B cell (primary cell): Measurements from ENCODE around the gene GNB3. TPM values are rescaled to one million over a fixed set of nuclear protein-coding genes. Genes with fewer than 3 reads are reported as not detected.

Experiments used
- ATAC-seq: fragments of 200-7000 bp; cut with Tn5 transposase; one replicate; pipeline ENCODE4 v1.10.0; 2021; ENCODE audit warnings: low read depth, mild to moderate bottlenecking, moderate number of reproducible peaks, moderate library complexity
- CTCF ChIA-PET: fragments of 350-600 bp; sonication (Branson Sonifier 250); formaldehyde crosslinking; loops from one replicate; lab custom pipeline; 2021; ENCODE audit warnings: antibody characterized with exemption, inconsistent platforms; lab: Charles Lee
- POLR2A ChIA-PET: fragments of 350-600 bp; sonication (Branson Sonifier 250); formaldehyde crosslinking; loops from one replicate; lab custom pipeline; 2021; ENCODE audit warnings: antibody characterized with exemption; lab: Charles Lee
- DNase-seq: peaks from one replicate; pipeline ENCODE4 v3.0.0; 2013
- H2AFZ ChIP-seq: 2 replicates; pipeline ENCODE4 v1.6.1; 2012; ENCODE audit warnings: mild to moderate bottlenecking, low read depth, low read length; ENCODE audit not compliant: insufficient read depth, poor library complexity, severe bottlenecking
- H3K27ac ChIP-seq, 2 donors: 1 replicate in 1 of 2; 2 replicates in 1 of 2; pipeline ENCODE4 v1.5.1; 2012 to 2013; ENCODE audit warnings: low read length in 2 of 2, mild to moderate bottlenecking in 2 of 2, moderate library complexity in 1 of 2
- H3K27me3 ChIP-seq, 4 experiments: fragments of 200-600 bp in 1 of 4; sonication (generic) in 1 of 4; replicated peaks in 1 of 4; 1 replicate in 2 of 4; 2 replicates in 2 of 4; pipeline versions ENCODE4 v1.6.1 to v1.7.0; 2013 to 2016; ENCODE audit warnings: low read length in 3 of 4, mild to moderate bottlenecking in 2 of 4, mixed read lengths in 1 of 4, moderate library complexity in 1 of 4; ENCODE audit not compliant: insufficient read depth in 4 of 4, control insufficient read depth in 3 of 4; ENCODE audit errors: control extremely low read depth in 1 of 4
- H3K36me3 ChIP-seq, 2 experiments: replicated peaks in 1 of 2; 1 replicate in 1 of 2; 2 replicates in 1 of 2; pipeline versions ENCODE4 v1.6.1 to v1.7.1; 2013; ENCODE audit warnings: low read length in 1 of 2; ENCODE audit not compliant: insufficient read depth in 2 of 2, control insufficient read depth in 1 of 2; ENCODE audit errors: control extremely low read depth in 1 of 2, extremely low read depth in 1 of 2
- H3K4me1 ChIP-seq, 2 donors: fragments of 200-600 bp in 1 of 2; sonication (generic) in 1 of 2; 1 replicate in 1 of 2; 2 replicates in 1 of 2; pipeline versions ENCODE4 v1.5.1 to v1.6.1; 2013 to 2017; ENCODE audit warnings: low read length in 2 of 2; ENCODE audit not compliant: control insufficient read depth in 2 of 2, insufficient read depth in 2 of 2
- H3K4me2 ChIP-seq: replicated peaks from 2 replicates; pipeline ENCODE3; 2012; ENCODE audit warnings: mild to moderate bottlenecking, low read depth, low read length; ENCODE audit not compliant: poor library complexity, severe bottlenecking
- H3K4me3 ChIP-seq, 5 experiments: fragments of 200-600 bp in 1 of 5; sonication (generic) in 1 of 5; 1 replicate in 3 of 5; 2 replicates in 2 of 5; pipeline versions ENCODE4 v1.5.1 to v1.7.0; 2011 to 2016; ENCODE audit warnings: low read length in 4 of 5, mild to moderate bottlenecking in 4 of 5, low read depth in 2 of 5, control low read depth in 1 of 5, moderate library complexity in 1 of 5; ENCODE audit not compliant: insufficient read depth in 1 of 5; ENCODE audit errors: control extremely low read depth in 1 of 5, extremely low read depth in 1 of 5
- H3K79me2 ChIP-seq: fragments of 200-600 bp; sonication (generic); one replicate; pipeline ENCODE4 v1.6.0; 2016; ENCODE audit warnings: low read length; ENCODE audit not compliant: control insufficient read depth, insufficient read depth
- H3K9ac ChIP-seq: fragments of 200-600 bp; sonication (generic); 2 replicates; pipeline ENCODE4 v1.6.1; 2017; ENCODE audit warnings: mild to moderate bottlenecking, low read length, moderate library complexity
- H3K9me3 ChIP-seq, 3 donors: one replicate each; pipeline versions ENCODE4 v1.6.1 to v1.7.1; 2013; ENCODE audit warnings: low read length in 2 of 3; ENCODE audit not compliant: control insufficient read depth in 2 of 3, insufficient read depth in 1 of 3; ENCODE audit errors: control extremely low read depth in 1 of 3
- H4K20me1 ChIP-seq: 2 replicates; pipeline ENCODE4 v1.6.0; 2012; ENCODE audit warnings: mild to moderate bottlenecking, low read length; ENCODE audit not compliant: insufficient read depth, control insufficient read depth, poor library complexity, severe bottlenecking
- H3K27ac Mint-ChIP-seq: one replicate; pipeline ENCODE4 v1.8.0; 2021; ENCODE audit warnings: mixed read lengths
- H3K27me3 Mint-ChIP-seq: one replicate; pipeline ENCODE4 v1.8.0; 2021; ENCODE audit warnings: mixed read lengths
- H3K4me1 Mint-ChIP-seq: one replicate; pipeline ENCODE4 v1.8.0; 2021; ENCODE audit warnings: mixed read lengths
- H3K4me3 Mint-ChIP-seq: one replicate; pipeline ENCODE4 v1.8.0; 2021; ENCODE audit warnings: mixed read lengths
- H3K9me3 Mint-ChIP-seq: one replicate; pipeline ENCODE4 v1.8.0; 2022; ENCODE audit warnings: mixed read lengths; ENCODE audit not compliant: insufficient read depth
- EZH2 ChIP-seq: IDR thresholded peaks from 2 replicates; pipeline ENCODE4 v1.6.1; 2012; ENCODE audit warnings: borderline replicate concordance, low read depth, mild to moderate bottlenecking, moderate library complexity, low read length; ENCODE audit not compliant: insufficient read depth, poor library complexity, severe bottlenecking
- WGBS: methylation state at CpG from one replicate; pipeline ENCODE4 v1.1.5; 2013; ENCODE audit warnings: missing lambda C conversion rate; ENCODE audit not compliant: insufficient coverage; 5-methylcytosine and 5-hydroxymethylcytosine counted together
- intact Hi-C: fragments of 100-400 bp; cut with micrococcal nuclease; formaldehyde crosslinking; loops from one replicate; pipeline ENCODE4 v1.10.0; 2022
- polyA plus RNA-seq: library from polyadenylated mRNA; depleted of rRNA; stranded (reverse); fragments of >200 nt; gene quantifications from 2 replicates; pipeline ENCODE4 v1.2.3, GENCODE V29; 2012
- total RNA-seq, 2 donors: library from RNA; stranded (reverse); fragments of 120-200 nt in 1 of 2; gene quantifications; 1 replicate in 1 of 2; 2 replicates in 1 of 2; pipeline versions ENCODE4 v1.2.3 to v1.2.4, GENCODE V29; 2013 to 2022
- TF ChIP-seq, protein P1 (sequence below): fragments of 200-600 bp; IDR thresholded peaks from one replicate; pipeline ENCODE4 v1.8.0; 2022; ENCODE audit warnings: antibody characterized with exemption, mild to moderate bottlenecking

GNB3 gene
- total and polyA plus RNA-seq, 2 donors (not counting 1 experiment from before 2014, with no cell fraction given): 0.27 to 0.49 TPM

DNA sequence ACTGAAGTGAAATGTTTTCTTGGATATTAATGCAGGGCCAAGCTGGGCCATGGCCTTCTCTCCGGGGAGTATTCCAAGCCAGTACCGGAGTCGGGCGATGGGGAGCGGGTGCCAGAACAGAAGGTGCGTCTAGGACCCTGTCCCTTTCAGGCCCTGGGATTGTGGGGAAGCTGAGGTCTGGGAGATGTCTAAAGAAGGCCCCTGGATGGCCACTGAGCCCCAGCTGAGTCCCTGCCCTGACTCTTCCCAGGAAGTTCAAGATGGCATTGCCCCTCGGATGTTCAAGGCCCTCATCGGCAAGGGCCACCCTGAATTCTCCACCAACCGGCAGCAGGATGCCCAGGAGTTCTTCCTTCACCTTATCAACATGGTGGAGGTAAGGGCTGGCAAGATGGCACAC lies 19.4 kb downstream of the GNB3 start:
- no peaks in the 10 kb centered on the region for H3K9me3 ChIP-seq
- DNase-seq (no peak), ATAC-seq (no peak)
- H3K4me3 ChIP-seq: no peak overlapping the region
- H4K20me1 ChIP-seq: peaks cover 5% of the 10 kb centered on the region
- no peak for TF ChIP-seq EZH2
- TF ChIP-seq, protein P1, sequence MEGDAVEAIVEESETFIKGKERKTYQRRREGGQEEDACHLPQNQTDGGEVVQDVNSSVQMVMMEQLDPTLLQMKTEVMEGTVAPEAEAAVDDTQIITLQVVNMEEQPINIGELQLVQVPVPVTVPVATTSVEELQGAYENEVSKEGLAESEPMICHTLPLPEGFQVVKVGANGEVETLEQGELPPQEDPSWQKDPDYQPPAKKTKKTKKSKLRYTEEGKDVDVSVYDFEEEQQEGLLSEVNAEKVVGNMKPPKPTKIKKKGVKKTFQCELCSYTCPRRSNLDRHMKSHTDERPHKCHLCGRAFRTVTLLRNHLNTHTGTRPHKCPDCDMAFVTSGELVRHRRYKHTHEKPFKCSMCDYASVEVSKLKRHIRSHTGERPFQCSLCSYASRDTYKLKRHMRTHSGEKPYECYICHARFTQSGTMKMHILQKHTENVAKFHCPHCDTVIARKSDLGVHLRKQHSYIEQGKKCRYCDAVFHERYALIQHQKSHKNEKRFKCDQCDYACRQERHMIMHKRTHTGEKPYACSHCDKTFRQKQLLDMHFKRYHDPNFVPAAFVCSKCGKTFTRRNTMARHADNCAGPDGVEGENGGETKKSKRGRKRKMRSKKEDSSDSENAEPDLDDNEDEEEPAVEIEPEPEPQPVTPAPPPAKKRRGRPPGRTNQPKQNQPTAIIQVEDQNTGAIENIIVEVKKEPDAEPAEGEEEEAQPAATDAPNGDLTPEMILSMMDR: no peak
- Mint-ChIP-seq H3K4me3 (no peak overlapping the region), H3K27ac (no peak overlapping the region), H3K4me1 (no peaks in the 10 kb centered on the region), H3K27me3 (no peaks in the 10 kb centered on the region), H3K9me3 (no peaks in the 10 kb centered on the region)
- no peak overlapping the region for H3K27ac ChIP-seq
- 99% methylated on average over 6 of the region's 9 CpGs for WGBS
- ChIA-PET POLR2A (no interaction called here), CTCF (interaction anchor here (1.4 to 2.4 kb wide), 2 partner anchors 9 to 13 kb away, joined by 4 to 7 read pairs; partner anchors contain the start of gene SPSB2)
- H3K79me2 ChIP-seq: peaks cover 29% of the 10 kb centered on the region
- peaks cover 0 to 84% of the 10 kb centered on the region in 2 experiments for H3K36me3 ChIP-seq
- H2AFZ ChIP-seq: no peak overlapping the region
- no peaks in the 10 kb centered on the region for H3K27me3 ChIP-seq
- H3K4me2 ChIP-seq: no peak overlapping the region
- H3K4me1 ChIP-seq: no peaks in the 10 kb centered on the region
- no peak overlapping the region for H3K9ac ChIP-seq
- intact Hi-C loops: no loop called here

DNA sequence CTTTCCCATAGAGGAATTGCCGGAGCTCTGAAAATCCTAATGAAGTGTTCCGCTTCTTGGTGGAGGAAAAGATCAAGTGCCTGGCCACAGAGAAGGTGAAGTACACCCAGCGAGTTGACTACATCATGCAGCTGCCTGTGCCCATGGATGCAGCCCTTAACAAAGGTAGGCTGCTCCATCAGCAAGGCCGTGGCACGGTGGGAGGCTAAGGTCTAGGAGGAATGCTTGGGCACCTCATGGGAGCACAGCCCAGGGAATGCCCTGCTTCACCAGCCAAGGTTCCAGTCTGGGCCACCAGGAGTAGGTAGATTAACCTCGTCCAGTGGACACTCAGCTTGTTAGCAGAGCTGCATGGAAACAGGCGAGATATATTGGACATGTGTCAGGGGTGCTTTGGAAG lies 20.2 kb downstream of the GNB3 start:
- H3K9ac ChIP-seq: no peak overlapping the region
- Mint-ChIP-seq H3K27ac (no peak overlapping the region), H3K27me3 (no peaks in the 10 kb centered on the region), H3K4me3 (no peak overlapping the region), H3K4me1 (peaks cover 3% of the 10 kb centered on the region), H3K9me3 (no peaks in the 10 kb centered on the region)
- intact Hi-C loops: no loop called here
- DNase-seq: no peak
- no peak overlapping the region for H2AFZ ChIP-seq
- ChIA-PET CTCF (interaction anchor here (0.9 to 2.4 kb wide), 4 partner anchors 8 to 251 kb away, joined by 3 to 7 read pairs (median 4); no protein-coding TSS in a partner anchor), POLR2A (interaction anchor here (1.1 kb wide), 1 partner anchor 9 kb away, joined by 3 read pairs; the partner anchor contains the start of gene USP5)
- no peaks in the 10 kb centered on the region for H3K27me3 ChIP-seq
- H3K27ac ChIP-seq: no peak overlapping the region
- H3K36me3 ChIP-seq: peaks cover 0 to 76% of the 10 kb centered on the region in 2 experiments
- TF ChIP-seq EZH2: no peak
- TF ChIP-seq, protein P1: no peak
- WGBS: 97% methylated on average over 7 of the region's 7 CpGs
- peaks cover 21% of the 10 kb centered on the region for H3K79me2 ChIP-seq
- no peaks in the 10 kb centered on the region for H3K4me1 ChIP-seq
- H3K9me3 ChIP-seq: no peaks in the 10 kb centered on the region
- ATAC-seq: no peak
- no peak overlapping the region for H3K4me2 ChIP-seq
- H4K20me1 ChIP-seq: peaks cover under 1% of the 10 kb centered on the region
- no peak overlapping the region for H3K4me3 ChIP-seq
